Hematopoietic multipotent progenitor cell treated with erythropoietin and hydrocortisone succinate and interleukin-3 and kit ligand, for 4 days (in vitro differentiated cells): ENCODE results near the gene SAPCD2.
A peak's percentile ranks its signal among the peaks of the same experiment; 100 is the strongest.

Experiments used
- DNase-seq: peaks from one replicate; pipeline ENCODE4 v3.0.0-alpha.2; 2015

SAPCD2 gene

DNA sequence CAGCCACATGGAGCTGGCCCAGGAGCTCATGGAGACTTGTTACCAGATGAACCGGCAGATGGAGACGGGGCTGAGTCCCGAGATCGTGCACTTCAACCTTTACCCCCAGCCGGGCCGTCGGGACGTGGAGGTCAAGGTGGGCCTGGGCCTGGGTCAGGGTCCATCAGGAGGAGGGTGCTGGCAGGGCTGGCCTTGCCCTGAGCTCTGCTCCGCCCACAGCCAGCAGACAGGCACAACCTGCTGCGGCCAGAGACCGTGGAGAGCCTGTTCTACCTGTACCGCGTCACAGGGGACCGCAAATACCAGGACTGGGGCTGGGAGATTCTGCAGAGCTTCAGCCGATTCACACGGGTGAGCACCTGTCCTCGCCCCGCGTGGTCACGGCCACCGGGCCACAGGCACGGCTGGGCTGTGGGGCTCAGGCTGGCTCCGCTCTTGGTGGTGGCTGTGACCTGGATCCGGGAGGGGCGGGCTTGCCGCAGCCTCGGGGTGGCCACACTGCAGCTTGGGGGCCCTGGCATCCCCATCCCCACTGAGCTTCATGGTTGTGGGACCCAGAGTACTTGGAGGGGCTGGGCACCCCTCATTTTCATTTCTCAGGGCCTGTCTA is 37.1 kb upstream of the SAPCD2 start:
- DNase-seq, result no peak

DNA sequence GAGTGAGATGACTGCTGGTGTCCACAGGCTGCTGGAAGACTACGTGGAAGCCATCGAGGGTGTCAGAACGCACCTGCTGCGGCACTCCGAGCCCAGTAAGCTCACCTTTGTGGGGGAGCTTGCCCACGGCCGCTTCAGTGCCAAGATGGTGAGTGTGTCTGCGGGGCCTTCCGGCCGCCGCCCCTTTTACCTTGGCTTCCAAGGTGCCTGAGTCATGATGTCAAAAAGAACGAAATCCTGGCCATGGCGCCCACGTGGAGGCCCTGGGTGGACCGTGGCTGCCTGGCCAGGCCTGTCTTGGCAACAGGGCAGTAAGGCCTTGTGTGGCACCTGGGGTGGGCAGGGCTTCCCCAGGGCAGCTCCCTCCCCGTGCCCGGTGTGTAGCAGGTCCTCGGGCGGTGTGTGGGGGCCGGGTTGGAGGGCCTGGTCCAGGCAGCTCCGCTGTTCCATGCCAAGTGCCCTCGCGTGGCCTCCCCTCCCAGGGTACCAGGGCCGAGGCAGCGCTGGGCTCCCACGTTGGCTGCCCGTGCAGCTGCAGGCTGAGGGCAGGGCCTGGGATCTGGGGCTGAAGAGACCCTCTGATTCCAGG is 36.4 kb upstream of the SAPCD2 start:
- DNase-seq, result no peak

DNA sequence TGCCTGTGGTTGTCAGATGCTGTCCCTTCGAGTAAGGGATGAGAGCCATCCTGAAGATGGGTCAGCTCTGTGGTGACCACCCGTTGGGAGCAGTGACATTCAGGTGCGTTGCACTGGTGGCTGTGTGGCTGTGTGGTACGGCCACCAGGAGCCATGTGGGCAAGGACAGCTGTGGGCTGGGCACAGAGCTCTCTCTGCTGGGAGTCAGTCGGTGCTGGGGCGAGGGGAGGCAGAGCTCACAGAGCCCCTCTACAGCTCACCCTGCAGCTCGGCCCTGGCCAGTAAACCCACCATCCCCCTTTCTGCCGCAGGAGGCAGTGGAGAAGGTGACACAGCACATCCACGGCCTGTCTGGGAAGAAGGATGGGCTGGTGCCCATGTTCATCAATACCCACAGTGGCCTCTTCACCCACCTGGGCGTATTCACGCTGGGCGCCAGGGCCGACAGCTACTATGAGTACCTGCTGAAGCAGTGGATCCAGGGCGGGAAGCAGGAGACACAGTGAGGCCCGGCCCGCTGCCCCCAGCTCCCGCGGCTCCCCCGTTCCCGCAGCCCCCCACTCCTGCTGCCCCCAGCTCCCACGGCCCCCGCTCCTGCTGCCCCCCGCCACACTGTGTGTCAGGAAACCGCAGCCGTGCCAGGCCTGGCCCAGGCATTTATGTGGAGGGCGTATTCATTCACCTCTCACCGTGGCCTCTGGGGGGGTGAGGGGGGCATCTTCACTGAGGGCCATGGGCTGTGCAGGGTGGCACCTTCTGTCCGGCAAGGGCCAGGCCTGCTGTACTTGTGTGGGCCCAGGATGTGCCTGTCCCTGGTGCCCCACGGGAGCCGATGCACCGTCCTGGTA is 35.7 kb upstream of the SAPCD2 start:
- no peak for DNase-seq

DNA sequence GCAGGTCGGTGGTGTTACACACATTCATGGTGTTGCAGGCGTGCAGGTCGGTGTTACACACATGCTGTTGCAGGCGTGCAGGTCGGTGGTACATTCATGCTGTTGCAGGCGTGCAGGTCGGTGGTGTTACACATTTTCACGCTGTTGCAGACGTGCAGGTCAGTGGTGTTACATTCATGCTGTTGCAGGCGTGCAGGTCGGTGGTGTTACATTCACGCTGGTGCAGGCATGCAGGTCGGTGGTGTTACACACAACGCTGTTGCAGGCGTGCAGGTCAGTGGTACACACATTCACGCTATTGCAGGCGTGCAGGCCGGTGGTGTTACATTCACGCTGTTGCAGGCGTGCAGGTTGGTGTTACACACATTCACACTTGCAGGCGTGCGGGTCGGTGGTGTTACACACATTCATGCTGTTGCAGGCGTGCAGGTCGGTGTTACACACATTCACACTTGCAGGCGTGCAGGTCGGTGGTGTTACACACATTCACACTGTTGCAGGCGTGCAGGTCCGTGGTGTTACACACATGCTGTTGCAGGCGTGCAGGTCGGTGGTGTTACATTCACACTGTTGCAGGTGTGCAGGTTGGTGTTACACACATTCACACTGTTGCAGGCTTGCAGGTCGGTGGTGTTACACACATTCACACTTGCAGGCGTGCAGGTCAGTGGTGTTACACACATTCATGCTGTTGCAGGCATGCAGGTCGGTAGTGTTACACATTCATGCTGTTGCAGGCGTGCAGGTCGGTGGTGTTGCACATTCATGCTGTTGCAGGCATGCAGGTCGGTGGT is 33.0 kb upstream of the SAPCD2 start:
- DNase-seq, result no peak

DNA sequence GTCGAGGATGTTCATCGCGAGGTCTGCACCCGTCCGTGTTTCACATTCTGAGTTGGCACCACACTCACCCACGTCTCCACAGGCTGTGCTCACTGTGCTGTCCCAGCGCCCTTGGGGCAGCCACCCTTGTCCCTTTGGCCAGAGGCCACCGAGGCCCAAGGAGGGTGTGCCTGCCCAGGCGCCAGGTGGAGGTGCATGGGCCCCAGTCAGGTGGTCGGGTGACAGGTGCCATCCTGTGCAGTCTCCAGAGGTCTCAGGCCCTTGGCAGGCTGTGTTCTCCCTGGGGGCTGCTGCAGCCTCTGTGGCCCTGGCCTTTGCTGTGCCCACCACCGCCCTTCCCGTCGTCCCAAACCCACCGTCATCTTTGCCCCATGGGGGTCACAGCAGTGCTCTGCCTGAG is 28.9 kb upstream of the SAPCD2 start:
- DNase-seq, result no peak

DNA sequence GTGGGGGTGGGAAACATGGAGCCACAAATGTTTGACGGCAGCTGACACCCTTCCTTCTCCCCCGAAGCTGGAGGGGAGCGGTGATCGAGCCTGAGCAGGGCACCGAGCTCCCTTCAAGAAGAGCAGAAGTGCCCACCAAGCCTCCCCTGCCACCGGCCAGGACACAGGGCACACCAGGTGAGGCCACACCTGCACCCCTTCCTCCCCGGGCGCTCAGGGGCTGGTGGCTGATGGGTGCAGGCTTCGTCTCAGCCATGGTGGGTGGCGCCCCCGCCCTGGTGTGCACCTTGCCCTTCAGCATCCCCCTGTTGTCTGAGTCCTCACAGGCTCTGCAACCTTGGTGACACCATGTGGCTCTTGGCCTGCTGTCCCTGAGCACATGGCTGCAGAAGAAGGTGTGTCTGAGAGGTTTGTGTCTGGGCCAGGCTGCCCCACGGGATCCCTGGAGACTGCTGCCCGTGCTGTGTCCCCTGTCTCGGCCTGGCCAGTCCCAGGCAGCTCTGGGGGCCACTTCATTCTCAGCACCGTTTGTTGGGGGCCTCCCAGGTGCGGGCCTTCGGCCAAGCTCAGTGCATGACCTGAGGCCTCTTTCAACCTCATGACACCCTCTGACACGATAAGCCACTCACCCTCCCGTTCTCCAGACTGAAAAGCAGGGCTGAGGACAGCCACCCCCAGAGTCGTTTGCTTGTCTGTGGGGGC is 27.6 kb upstream of the SAPCD2 start:
- no peak for DNase-seq

DNA sequence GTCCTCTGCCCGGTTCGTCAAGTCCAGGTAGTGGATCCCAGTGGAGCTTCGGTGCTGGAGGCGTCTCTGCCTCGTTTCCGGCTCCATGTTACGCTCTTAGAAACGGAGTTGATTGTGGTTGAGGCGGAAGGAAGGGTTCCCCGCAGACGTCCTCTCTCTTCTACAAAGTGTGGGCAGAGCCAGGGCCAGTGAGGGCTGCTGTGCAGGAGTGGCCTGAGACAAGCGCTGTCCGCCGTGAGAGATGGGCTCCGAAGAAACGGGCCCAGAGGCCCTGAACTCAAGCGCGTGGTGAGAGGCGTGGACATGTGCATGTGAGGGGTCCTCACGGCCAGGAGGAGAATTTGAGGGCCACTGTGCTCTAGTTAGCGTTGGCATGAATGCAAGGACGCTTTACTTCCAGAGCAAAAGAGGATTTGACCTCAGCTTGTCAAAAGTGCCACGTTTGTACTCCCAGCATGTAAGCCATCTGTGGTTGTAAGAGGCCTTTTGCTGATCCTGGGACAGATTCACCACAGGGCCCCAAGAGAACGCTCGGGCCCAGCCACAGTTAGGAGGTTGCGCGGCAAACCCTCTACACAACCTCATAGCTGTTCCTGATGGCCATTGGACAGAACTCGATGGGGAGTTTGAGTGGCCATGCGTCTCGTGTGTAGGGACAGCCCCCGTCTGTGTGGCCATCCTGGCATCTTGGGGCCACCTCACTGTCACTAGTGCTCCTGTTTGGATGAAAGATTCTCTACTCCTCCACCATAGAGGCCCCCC is 26.6 kb upstream of the SAPCD2 start:
- no peak for DNase-seq

DNA sequence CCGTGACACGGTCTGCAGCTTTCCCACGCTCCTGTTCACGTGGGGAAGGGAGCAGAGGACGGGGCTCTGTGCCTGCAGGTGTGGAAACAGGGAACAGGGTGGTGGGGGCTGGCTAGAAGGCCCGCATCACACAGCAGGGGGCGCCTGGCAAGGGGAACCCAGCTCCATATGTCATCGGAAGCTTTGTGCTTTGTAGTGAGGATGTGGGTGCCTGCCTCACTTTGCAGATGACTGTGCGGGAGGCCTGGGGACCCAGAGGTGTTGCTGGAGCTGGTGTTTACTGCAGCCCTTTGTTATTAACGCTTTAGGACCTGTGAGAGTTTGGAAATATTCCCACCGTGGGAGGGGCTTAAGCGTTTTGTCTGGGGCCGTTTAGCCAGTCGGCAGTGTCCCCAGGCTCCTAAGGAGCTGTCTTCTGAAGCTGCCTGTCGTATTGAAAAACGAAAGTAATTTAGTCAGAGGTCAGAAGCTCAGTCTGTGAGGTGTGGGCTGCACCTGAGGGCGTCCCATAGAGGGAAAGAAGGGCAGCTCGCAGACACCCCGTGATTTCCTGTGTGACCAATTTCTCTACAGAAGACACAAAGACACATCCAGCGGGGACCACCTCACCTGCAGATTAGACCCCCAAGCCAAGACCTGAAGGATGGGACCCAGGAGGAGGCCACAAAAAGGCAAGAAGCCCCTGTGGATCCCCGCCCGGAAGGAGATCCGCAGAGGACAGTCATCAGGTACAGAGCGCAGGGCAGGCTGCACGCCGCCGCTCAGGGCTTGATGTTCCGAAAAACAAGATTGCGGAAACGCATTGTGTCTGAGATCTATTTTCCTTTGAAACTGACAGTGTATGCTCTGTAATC is 25.5 kb upstream of the SAPCD2 start:
- peak; percentile 50 for DNase-seq

DNA sequence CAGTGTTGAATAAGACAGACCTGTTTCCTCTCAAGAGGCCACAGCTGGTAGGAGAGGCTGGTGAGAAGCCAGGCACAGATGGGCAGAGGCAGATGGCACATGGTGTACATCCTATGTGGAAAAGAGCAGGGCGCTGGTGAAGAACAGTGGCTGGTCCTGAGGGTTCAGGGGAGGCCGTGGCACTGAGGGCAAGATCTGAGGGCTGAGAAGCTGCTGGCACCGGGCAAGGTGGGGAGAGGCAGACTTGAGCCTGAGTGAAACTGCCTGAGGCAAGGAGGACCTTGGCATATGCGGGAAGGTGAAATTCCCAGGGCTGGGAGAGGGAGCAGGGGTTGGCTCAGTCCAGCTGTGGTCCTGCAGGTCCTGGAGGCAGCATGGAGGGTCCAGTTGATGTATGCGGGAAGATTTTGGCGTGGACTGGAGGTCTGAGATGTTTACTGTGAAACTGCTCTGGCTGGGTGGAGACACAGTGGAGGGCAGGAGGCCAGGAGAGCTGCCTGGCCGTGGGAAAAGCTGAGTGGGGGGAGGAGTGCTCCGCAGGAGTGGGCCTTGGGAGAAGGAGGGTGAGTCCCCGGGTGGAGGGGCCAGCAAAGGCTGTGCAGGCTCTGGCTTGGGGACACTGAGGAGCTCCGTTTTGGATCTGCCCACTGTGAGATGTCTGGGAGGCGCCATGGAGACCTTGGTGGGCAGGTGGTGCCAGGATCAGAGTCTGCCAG is 19.0 kb upstream of the SAPCD2 start:
- DNase-seq, result no peak

DNA sequence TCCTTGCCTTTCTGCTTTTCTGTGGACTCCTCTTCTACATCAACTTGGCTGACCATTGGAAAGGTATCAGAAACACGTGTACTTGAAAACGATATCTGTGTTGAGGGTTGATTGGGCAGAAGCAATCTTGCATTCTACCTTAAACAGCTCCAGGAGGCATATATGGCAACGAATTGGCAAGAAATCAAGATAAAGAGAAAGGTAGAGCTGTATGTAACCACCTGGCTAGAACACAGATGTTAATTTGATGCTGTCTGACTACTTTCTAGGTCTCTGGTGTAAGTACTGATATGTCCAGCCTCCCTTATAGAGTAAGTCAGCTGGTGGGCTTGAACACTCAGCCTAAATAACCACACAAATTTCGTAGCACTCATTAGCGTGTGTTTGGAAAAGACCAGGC is 17.8 kb upstream of the SAPCD2 start:
- DNase-seq, result no peak

DNA sequence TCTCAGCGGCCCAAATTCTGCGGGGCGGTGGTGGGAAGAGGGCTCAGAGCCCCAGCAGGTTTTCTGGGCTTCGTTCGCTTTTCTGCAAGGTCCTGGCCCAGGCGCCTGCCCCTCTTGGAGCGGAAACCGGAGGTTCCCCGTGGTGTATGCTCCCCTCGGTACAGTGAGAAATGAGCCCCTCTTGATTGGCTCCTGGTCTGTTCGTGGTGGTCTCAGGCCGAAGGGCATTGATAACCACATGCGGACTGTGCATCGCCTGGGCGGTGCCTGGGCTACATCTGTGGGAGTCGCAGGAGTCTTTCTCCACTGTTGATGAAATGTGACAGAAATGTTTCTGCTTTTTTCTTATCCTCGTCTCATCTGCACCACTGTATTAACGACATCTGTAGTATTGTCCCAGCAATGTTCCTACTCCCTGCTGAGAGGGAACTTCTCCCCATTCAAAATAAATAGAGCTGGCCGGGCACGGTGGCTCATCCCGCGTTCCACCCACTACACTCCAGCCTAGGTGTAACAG is 17.1 kb upstream of the SAPCD2 start:
- peak; percentile 65 for DNase-seq

DNA sequence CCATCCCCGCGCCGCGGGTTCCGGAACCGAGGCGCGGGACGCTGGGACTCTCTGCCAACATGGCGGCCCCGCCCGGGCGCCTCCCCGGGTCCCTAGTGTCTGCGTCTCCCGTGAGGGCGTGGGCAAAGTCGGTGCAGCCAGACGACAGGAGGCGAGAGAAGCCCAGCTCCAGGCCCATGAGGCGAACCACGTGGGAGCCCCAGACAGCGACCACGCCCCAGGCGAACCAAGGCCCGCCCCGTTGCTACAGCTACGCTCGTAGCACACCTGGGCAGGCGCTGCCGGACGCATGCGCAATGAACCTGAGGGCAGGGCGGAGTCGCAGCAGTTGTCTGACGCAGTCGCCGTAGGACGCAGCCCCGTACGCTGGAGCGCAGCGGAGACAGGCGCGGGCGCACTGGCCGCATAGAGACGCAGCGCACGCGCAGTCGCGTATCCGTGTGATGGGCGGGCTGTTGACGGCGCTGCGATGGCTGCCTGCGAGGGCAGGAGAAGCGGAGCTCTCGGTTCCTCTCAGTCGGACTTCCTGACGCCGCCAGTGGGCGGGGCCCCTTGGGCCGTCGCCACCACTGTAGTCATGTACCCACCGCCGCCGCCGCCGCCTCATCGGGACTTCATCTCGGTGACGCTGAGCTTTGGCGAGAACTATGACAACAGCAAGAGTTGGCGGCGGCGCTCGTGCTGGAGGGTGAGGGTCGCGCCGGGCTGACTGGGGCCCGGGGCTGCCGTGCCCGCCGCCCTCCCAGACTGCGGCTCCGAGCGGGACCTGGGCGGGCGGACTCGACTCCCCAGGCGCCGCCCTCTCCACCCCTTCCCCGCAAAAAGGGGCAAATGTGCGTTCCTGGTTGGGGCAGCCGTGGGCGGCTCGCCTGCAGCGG is 16.4 kb upstream of the SAPCD2 start, which contains the start of gene MAN1B1:
MAN1B1 (plus strand) TSS at position 455 of the 878 bp plus-strand sequence; CDS start at position 470, 15 bp downstream.
- peak; percentile 99 for DNase-seq

DNA sequence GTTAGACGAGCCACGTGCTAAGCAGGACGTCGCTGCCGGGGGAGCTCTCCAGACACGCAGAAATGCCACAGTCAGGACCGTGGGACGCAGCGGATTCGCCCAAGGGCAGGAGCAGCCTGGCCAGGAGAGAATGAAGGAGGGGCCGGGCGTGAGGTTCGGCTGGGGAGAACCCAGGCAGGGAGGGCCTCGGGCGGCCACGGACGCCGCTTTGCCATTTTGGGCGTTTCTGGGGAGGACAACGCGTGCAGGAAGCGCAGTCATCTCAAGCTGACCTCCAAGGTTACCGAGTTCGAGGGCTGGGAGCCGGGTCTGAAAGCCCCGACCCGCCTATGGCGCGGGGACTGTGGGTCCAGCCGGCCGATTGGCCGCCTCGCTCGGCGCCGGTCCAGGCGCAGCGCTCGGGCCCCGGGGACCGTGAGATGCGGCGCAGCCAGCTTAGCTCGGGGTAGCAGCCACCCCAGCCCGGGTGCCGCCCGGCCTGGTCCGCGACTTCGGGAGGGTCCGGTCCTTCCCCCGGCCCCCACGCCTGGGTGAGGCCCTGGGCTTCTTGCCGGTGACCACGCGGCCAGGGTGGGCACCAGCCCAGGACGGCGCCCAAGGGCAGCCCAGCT is 15.7 kb upstream of the SAPCD2 start:
- peak; percentile 64 for DNase-seq

DNA sequence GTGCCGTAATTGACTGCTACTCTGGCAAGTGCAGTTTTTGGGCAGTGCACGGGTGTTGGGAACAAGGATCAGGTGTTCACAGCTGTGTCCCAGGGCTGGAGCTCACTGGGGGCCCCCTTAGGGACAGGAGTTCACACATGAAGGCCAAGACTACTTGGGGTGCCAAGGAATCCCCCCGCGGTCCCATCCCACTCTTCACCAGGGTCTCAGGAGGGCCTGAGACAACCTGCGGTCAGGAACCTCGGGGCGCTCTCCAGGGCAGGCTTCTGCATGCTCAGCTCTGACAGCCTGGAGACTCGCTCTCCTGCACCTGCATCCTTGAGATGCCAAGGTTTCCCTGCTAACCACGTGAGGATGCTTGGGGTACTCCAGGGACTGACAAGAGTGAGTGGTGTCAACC is 14.2 kb upstream of the SAPCD2 start:
- DNase-seq, result no peak

DNA sequence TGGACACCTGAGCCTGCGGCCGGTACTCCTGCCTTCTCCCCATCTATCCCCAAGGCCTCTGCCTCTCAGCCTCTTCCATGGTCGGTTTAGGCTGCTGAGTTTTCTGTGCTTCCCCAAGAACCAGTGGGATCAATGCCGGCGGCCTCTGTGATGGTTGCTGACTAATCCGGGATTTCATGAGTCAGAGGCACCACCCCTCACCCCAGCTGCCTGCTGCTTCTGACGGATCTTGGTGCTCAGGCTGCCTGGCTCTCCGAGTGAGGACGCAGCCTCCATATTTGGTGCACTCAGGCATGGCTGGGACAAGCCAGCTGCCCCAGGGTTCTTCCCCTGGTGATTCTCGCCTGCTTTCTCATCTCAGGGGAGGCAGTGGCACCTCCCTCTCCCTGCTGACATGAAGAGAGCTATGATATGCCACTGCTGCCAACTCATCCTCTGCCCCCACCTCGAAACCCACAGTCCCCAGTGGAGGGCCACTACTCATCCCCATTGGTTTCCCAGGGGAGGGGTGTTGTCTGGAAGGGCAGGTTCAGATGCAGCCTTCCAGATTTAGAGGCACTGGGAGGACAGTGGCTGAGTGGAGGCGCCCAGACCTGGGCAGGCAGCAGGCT is 13.1 kb upstream of the SAPCD2 start:
- no peak for DNase-seq

DNA sequence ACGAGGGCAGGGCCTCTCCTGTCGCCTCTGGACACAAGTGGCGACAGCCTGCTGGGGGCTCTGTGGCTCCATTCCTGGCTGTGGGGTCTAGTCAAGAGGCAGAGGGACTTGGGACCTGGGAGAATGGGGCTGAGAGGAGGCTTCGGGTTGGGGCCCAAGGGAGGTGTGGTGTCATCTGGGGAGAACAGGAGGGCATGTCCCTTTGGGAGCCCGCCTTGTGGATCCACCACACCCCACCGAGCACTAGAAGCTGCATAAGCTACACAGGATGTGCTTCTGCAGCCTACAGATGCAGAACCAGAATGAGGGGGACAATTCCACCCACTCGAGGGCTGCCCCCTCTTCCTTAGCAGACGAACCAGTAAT is 12.6 kb upstream of the SAPCD2 start:
- DNase-seq, result no peak

DNA sequence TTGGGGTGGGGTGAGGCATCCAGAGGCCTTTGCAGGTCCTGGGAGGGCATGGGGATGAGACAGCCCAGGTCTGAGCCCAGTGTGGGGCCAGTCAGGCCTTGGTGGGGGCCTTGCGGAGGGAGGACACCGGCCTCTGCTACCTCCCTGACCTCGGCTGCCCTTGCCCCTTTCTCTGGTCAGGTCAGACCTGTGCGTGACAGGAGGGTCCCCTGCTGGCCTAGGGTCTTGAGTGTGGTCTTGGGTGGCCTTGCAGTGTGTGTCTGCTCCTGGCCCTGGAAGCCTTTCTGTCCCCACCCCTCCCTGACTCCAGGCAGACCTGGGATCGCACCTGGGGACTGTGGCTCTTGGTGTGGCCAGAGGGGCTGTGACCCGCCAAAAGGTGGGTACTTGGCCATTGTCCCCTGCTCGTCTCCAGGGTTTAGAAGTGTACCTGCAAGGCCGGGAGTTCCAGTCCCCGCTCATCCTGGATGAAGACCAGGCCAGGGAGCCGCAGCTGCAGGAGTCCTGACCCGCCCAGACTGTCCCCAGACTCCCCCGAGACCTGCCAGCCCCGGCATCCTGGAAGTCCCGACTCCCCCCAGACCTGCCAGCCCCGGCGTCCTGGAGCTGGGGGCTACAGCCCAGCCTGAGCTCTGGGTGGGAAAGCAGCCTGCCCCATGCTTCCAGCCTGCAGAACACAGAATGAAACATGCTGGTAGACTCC is 12.0 kb upstream of the SAPCD2 start:
- DNase-seq, result no peak
